Measurements from ENCODE around the gene SPANXC. TPM values are rescaled to one million over a fixed set of nuclear protein-coding genes. Genes with fewer than 3 reads are reported as not detected.
"Not testable (repeated sequence)": the region's sequence is repeated elsewhere in the genome, so short reads cannot be mapped to it uniquely, and the experiment has no call there.

SPANXC gene
- total RNA-seq: not detected
- long read RNA-seq: 0 reads

GRCh38 chrX:141242417-141242816, at the start of gene SPANXC:
TSS of gene SPANXC (minus strand) at chrX:141242517. CDS start at chrX:141242457, 60 bp downstream.
- ATAC-seq; intact Hi-C loops (cut with DNase I); DNase-seq (ENCODE audit: missing footprints): not testable (repeated sequence)

- intact Hi-C loops (cut with DNase I): no loop called here
Measured at GRCh38 chrX:141279476-141279875, 37.2 kb upstream of the SPANXC start.

GRCh38 chrX:141278306-141278705, 36.0 kb upstream of the SPANXC start:
- ATAC-seq: no peak
- intact Hi-C loops (cut with DNase I): no loop called here

More at GRCh38 chrX:141279476-141279875, 37.2 kb upstream of the SPANXC start:
- ATAC-seq: no peak
- DNase-seq (ENCODE audit: missing footprints): no peak

GRCh38 chrX:141258080-141258479, 15.8 kb upstream of the SPANXC start:
- intact Hi-C loops (cut with DNase I): no loop called here
- no peak for DNase-seq (ENCODE audit: missing footprints)
- no peak for ATAC-seq

More at GRCh38 chrX:141278306-141278705, 36.0 kb upstream of the SPANXC start:
- DNase-seq (ENCODE audit: missing footprints): no peak

- DNase-seq (ENCODE audit: missing footprints) (no peak), ATAC-seq (no peak)
- intact Hi-C loops (cut with DNase I): no loop called here
Measured at GRCh38 chrX:141221611-141222010, 20.7 kb downstream of the SPANXC start.

GRCh38 chrX:141220342-141221008, 21.8 kb downstream of the SPANXC start:
- intact Hi-C loops (cut with DNase I): no loop called here
- no peak for ATAC-seq

GRCh38 chrX:141214196-141214595, 28.1 kb downstream of the SPANXC start:
- no peak for ATAC-seq
- DNase-seq (ENCODE audit: missing footprints): no peak
- intact Hi-C loops (cut with DNase I): no loop called here

More at GRCh38 chrX:141220342-141221008, 21.8 kb downstream of the SPANXC start:
- no peak for DNase-seq (ENCODE audit: missing footprints)

- ATAC-seq (no peak), DNase-seq (ENCODE audit: missing footprints) (no peak)
- intact Hi-C loops (cut with DNase I): no loop called here
Measured at GRCh38 chrX:141201962-141202361, 40.4 kb downstream of the SPANXC start.

Other genes with a start within 250 kb of the SPANXC start
- gene SPANXB1, start 239.9 kb downstream of the SPANXC start, total RNA-seq: not detected
- gene LDOC1, start 65.4 kb downstream of the SPANXC start, total RNA-seq: 4.8 TPM

All from Right ventricle myocardium inferior (tissue), 1 donor.